ENCODE data around the gene RTN3. TPM values are rescaled to one million over a fixed set of nuclear protein-coding genes. Genes with fewer than 3 reads are reported as not detected.

Gene RTN3
- total RNA-seq, 1 experiment from 2014 or later: 173 TPM

DNA sequence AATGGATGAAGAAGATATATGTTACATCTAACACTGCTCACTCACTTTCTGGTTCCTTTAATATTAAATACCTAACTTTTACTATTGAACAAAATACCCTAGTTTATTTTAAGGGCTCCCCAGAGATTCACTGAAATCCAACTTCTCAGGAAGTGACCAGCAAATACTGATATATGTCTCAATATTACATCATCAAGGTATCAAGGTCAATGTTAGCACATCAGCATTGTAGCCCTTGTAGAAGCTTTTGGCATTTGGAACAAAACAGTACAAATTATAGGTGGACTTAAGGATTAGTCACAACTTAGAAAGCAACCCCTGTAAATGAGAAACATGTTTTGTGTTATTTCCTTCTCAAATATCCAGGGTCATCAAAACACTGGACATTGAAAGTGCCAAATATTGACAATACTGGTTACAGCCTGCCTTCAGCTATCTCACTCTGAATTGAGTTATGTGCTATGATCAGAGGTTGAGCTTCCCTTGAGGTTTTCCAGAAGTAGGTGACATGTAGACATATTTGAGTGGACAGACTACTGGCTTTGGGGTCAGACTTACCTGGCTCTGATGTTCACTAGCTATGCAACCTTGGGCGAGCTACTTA, 8.3 kb upstream of the RTN3 start:
- H3K23me2 ChIP-seq (ENCODE audit: insufficient read length, low read depth, low read length, poor library complexity, severe bottlenecking): peaks cover 7% of the 10 kb centered on the region
- WGBS (ENCODE audit: extremely low coverage, insufficient read length, low lambda C conversion rate): no CpG with 5 or more reads among the region's 1 CpG
- H2AFZ ChIP-seq (ENCODE audit: low read length): no peak overlapping the region
- H3K27me3 Mint-ChIP-seq (ENCODE audit: low read depth): peaks cover 12% of the 10 kb centered on the region
- H3K4me2 ChIP-seq (ENCODE audit: insufficient read depth, insufficient read length, low read length): no peak overlapping the region
- no peak overlapping the region; a peak in 1 of 5 replicates for H3K4me3 Mint-ChIP-seq
- peaks cover 4 to 9% of the 10 kb centered on the region in 2 experiments; a peak in 3 of 5 replicates for H3K9me3 Mint-ChIP-seq
- H3K4ac ChIP-seq (ENCODE audit: low read depth, low read length): no peak overlapping the region
- DNase-seq: no peak
- no peak overlapping the region for H2BK120ac ChIP-seq (ENCODE audit: low read depth, low read length, poor library complexity, severe bottlenecking)
- H3K27ac Mint-ChIP-seq: no peak overlapping the region
- no peak overlapping the region for H4K91ac ChIP-seq (ENCODE audit: insufficient read length, low read depth, low read length)
- H3K27me3 ChIP-seq (ENCODE audit: insufficient read depth, low read length): no peaks in the 10 kb centered on the region
- H3K14ac ChIP-seq (ENCODE audit: insufficient read depth, low read length): no peak overlapping the region
- H3K9ac ChIP-seq (ENCODE audit: extremely low read depth, insufficient read length, low read length): no peak overlapping the region
- H3T11ph ChIP-seq (ENCODE audit: low read length): no peak overlapping the region
- TF ChIP-seq, protein P1, sequence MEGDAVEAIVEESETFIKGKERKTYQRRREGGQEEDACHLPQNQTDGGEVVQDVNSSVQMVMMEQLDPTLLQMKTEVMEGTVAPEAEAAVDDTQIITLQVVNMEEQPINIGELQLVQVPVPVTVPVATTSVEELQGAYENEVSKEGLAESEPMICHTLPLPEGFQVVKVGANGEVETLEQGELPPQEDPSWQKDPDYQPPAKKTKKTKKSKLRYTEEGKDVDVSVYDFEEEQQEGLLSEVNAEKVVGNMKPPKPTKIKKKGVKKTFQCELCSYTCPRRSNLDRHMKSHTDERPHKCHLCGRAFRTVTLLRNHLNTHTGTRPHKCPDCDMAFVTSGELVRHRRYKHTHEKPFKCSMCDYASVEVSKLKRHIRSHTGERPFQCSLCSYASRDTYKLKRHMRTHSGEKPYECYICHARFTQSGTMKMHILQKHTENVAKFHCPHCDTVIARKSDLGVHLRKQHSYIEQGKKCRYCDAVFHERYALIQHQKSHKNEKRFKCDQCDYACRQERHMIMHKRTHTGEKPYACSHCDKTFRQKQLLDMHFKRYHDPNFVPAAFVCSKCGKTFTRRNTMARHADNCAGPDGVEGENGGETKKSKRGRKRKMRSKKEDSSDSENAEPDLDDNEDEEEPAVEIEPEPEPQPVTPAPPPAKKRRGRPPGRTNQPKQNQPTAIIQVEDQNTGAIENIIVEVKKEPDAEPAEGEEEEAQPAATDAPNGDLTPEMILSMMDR (conservative IDR thresholded peaks at IDR 0.05): no peak
- no peak overlapping the region for H3K56ac ChIP-seq (ENCODE audit: insufficient read length, low read depth, low read length)
- H3K27ac ChIP-seq (ENCODE audit: insufficient read length, low read depth, low read length): no peak overlapping the region
- peaks cover 3% of the 10 kb centered on the region for H3K79me1 ChIP-seq (ENCODE audit: insufficient read depth, low read depth, low read length, poor library complexity, severe bottlenecking)
- no peak overlapping the region for H2BK12ac ChIP-seq (ENCODE audit: insufficient read length, low read depth, low read length)
- H2BK15ac ChIP-seq (ENCODE audit: low read depth, low read length): no peak overlapping the region
- H3K4me1 Mint-ChIP-seq: peaks cover 13 to 17% of the 10 kb centered on the region in 2 experiments
- no peak overlapping the region for H3K23ac ChIP-seq (ENCODE audit: insufficient read length, low read depth, low read length)
- no peak overlapping the region for H2AK5ac ChIP-seq (ENCODE audit: insufficient read length, low read length)
- no peaks in the 10 kb centered on the region for H3K4me1 ChIP-seq (ENCODE audit: insufficient read depth, low read length)
- no peak overlapping the region for H4K8ac ChIP-seq (replicated peaks; ENCODE audit: insufficient read length, low read depth, low read length)
- H3K9me3 ChIP-seq (ENCODE audit: control insufficient read depth, low read depth, low read length): no peaks in the 10 kb centered on the region
- no peaks in the 10 kb centered on the region for H3K79me2 ChIP-seq (ENCODE audit: insufficient read depth, low read length)
- H4K5ac ChIP-seq (ENCODE audit: insufficient read length, low read depth, low read length): no peak overlapping the region
- H2BK5ac ChIP-seq (ENCODE audit: insufficient read length, low read length): no peak overlapping the region
- H2BK20ac ChIP-seq (ENCODE audit: low read depth, low read length, poor library complexity, severe bottlenecking): no peak overlapping the region
- no peak overlapping the region for H3K18ac ChIP-seq (ENCODE audit: insufficient read length, low read depth, low read length)
- no peaks in the 10 kb centered on the region for H4K20me1 ChIP-seq (ENCODE audit: control insufficient read depth, insufficient read depth, insufficient read length)
- peaks cover 0 to 14% (median 3%) of the 10 kb centered on the region in 3 experiments; a peak in 5 of 7 replicates for H3K36me3 Mint-ChIP-seq (ENCODE audit: insufficient read depth in 1 of 3, low read depth in 3 of 3)
